GM12878 (cell line): ENCODE results near the gene HSD11B1. TPM values are rescaled to one million over a fixed set of nuclear protein-coding genes. Genes with fewer than 3 reads are reported as not detected.
A peak's percentile ranks its signal among the peaks of the same experiment; 100 is the strongest.

Experiments used
- ATAC-seq: fragments of 200-7000 bp; cut with Tn5 transposase; 3 replicates; pipeline ENCODE4 v1.9.1; 2020; ENCODE audit warnings: mild to moderate bottlenecking, moderate library complexity
- BruUV-seq: library from RNA; stranded (reverse); fragments of 400-500 nt; replicated peaks from 2 replicates; lab custom pipeline; 2021; lab: Mats Ljungman, UMichigan
- CTCF ChIA-PET: fragments of 300-600 bp; sonication (Branson Sonifier 250); formaldehyde crosslinking; extraction: SDS; loops from one replicate; lab custom pipeline; 2021; ENCODE audit warnings: inconsistent platforms; lab: Yijun Ruan, JAX
- POLR2A ChIA-PET: fragments of 350-600 bp; formaldehyde crosslinking; extraction: SDS; loops from one replicate; lab custom pipeline; 2021; ENCODE audit warnings: inconsistent platforms; lab: Charles Lee
- RAD21 ChIA-PET: fragments of 300-600 bp; sonication (Branson Sonifier 250); formaldehyde crosslinking; loops from one replicate; lab custom pipeline; 2023; ENCODE audit warnings: antibody characterized with exemption; ENCODE audit not compliant: unreplicated experiment; lab: Charles Lee
- SMC1A ChIA-PET: fragments of 300-600 bp; sonication (Branson Sonifier 250); formaldehyde crosslinking; loops from one replicate; lab custom pipeline; 2023; ENCODE audit not compliant: unreplicated experiment, uncharacterized antibody; lab: Charles Lee
- DNase-seq: peaks from one replicate; pipeline ENCODE4 v3.0.0-alpha.2; 2011; ENCODE audit warnings: low read depth, low spot score
- FAIRE-seq: peaks from 3 replicates; lab custom pipeline; 2011; peaks lifted over from hg19 to GRCh38; lab: Jason Lieb, UNC
- H2AFZ ChIP-seq: 2 replicates; pipeline ENCODE4 v1.6.0; 2011; ENCODE audit warnings: low read depth, low read length, control low read depth; ENCODE audit not compliant: control insufficient read depth
- H3K27ac ChIP-seq: 2 replicates; pipeline ENCODE4 v1.5.1; 2011; ENCODE audit warnings: control low read depth; ENCODE audit not compliant: control insufficient read depth, insufficient read depth
- H3K27me3 ChIP-seq, 2 experiments: replicated peaks in 1 of 2; 2 replicates each; pipeline versions ENCODE4 v1.6.0 to v1.6.1; 2011; ENCODE audit warnings: low read length in 1 of 2; ENCODE audit not compliant: control insufficient read depth in 2 of 2, insufficient read depth in 2 of 2
- H3K36me3 ChIP-seq, 2 experiments: 2 replicates each; pipeline ENCODE4 v1.5.1; 2011; ENCODE audit warnings: low read length in 1 of 2; ENCODE audit not compliant: control insufficient read depth in 2 of 2, insufficient read depth in 2 of 2
- H3K4me1 ChIP-seq: 2 replicates; pipeline ENCODE4 v1.6.1; 2011; ENCODE audit warnings: mild to moderate bottlenecking, low read length, moderate library complexity, mixed read lengths; ENCODE audit not compliant: control insufficient read depth, insufficient read depth
- H3K4me2 ChIP-seq: 2 replicates; pipeline ENCODE4 v1.6.0; 2011; ENCODE audit warnings: control low read depth; ENCODE audit not compliant: control insufficient read depth, insufficient read depth
- H3K4me3 ChIP-seq: fragments of 200-600 bp; sonication (generic); 2 replicates; pipeline ENCODE4 v1.5.1; 2016
- H3K79me2 ChIP-seq: 2 replicates; pipeline ENCODE4 v1.6.0; 2011; ENCODE audit warnings: low read length; ENCODE audit not compliant: control insufficient read depth, insufficient read depth
- H3K9ac ChIP-seq: 2 replicates; pipeline ENCODE4 v1.8.0; 2011; ENCODE audit warnings: low read length, control low read depth, mixed read lengths; ENCODE audit not compliant: control insufficient read depth, insufficient read depth
- H3K9me3 ChIP-seq: replicated peaks from 3 replicates; pipeline ENCODE4 v1.5.1; 2011; ENCODE audit warnings: mild to moderate bottlenecking, low read length; ENCODE audit not compliant: control insufficient read depth, insufficient read depth
- H4K20me1 ChIP-seq: 2 replicates; pipeline ENCODE4 v1.6.0; 2011; ENCODE audit not compliant: control insufficient read depth, insufficient read depth
- CEBPB ChIP-seq, 2 experiments: fragments of 150-350 bp in 1 of 2; IDR thresholded peaks; 2 replicates each; pipeline ENCODE4 v1.6.1; 2012 to 2014; ENCODE audit warnings: low read depth in 2 of 2, low read length in 2 of 2, borderline replicate concordance in 1 of 2, inconsistent platforms in 1 of 2
- EP300 ChIP-seq, 2 experiments: fragments of 150-350 bp in 1 of 2; IDR thresholded peaks; 2 replicates each; pipeline ENCODE4 v1.6.1; 2011 to 2012; ENCODE audit warnings: low read depth in 2 of 2, low read length in 2 of 2, borderline replicate concordance in 1 of 2, improper control_type of control experiment in 1 of 2, inconsistent platforms in 1 of 2; ENCODE audit not compliant: control insufficient read depth in 1 of 2
- ETV6 ChIP-seq, 2 experiments: fragments of 450-650 bp in 1 of 2; IDR thresholded peaks in 1 of 2; conservative IDR thresholded peaks in 1 of 2; 2 replicates each; pipeline ENCODE4 v1.6.1; 2014; ENCODE audit warnings: antibody characterized with exemption in 1 of 2, borderline replicate concordance in 1 of 2, low read depth in 1 of 2, mild to moderate bottlenecking in 1 of 2, moderate library complexity in 1 of 2
- GATAD2B ChIP-seq: fragments of 450-650 bp; conservative IDR thresholded peaks from 2 replicates; pipeline ENCODE4 v1.6.1; 2017; ENCODE audit warnings: low read depth, mild to moderate bottlenecking, moderate library complexity
- HSF1 ChIP-seq: fragments of 150-350 bp; IDR thresholded peaks from 2 replicates; pipeline ENCODE4 v1.6.1; 2014; ENCODE audit warnings: mild to moderate bottlenecking, low read depth, low read length
- MAX ChIP-seq: IDR thresholded peaks from 2 replicates; pipeline ENCODE4 v1.6.1; 2012; ENCODE audit warnings: low read depth, low read length, improper control_type of control experiment
- NFXL1 ChIP-seq: fragments of 450-650 bp; IDR thresholded peaks from 2 replicates; pipeline ENCODE4 v1.6.1; 2017; ENCODE audit warnings: antibody characterized with exemption, mild to moderate bottlenecking, borderline replicate concordance
- NFYA ChIP-seq: IDR thresholded peaks from 2 replicates; pipeline ENCODE4 v1.6.1; 2011; ENCODE audit warnings: low read depth, mild to moderate bottlenecking, low read length, improper control_type of control experiment, borderline replicate concordance
- PML ChIP-seq: IDR thresholded peaks from 2 replicates; pipeline ENCODE4 v1.6.1; 2012; ENCODE audit warnings: low read length, inconsistent platforms
- POLR2AphosphoS2 ChIP-seq: IDR thresholded peaks from 2 replicates; pipeline ENCODE4 v1.6.1; 2011; ENCODE audit warnings: low read depth, mild to moderate bottlenecking, low read length, improper control_type of control experiment, moderate library complexity
- RAD51 ChIP-seq: fragments of 450-650 bp; IDR thresholded peaks from 2 replicates; pipeline ENCODE4 v1.6.1; 2016; ENCODE audit warnings: moderate library complexity, mild to moderate bottlenecking, inconsistent platforms
- RFX5 ChIP-seq: IDR thresholded peaks from 2 replicates; pipeline ENCODE4 v1.6.1; 2011; ENCODE audit warnings: low read depth, low read length, improper control_type of control experiment
- SMC3 ChIP-seq: IDR thresholded peaks from 2 replicates; pipeline ENCODE4 v1.6.1; 2011; ENCODE audit warnings: low read length, improper control_type of control experiment, borderline replicate concordance
- TARDBP ChIP-seq: IDR thresholded peaks from 2 replicates; pipeline ENCODE4 v1.6.1; 2016; ENCODE audit warnings: borderline replicate concordance
- USF1 ChIP-seq: IDR thresholded peaks from 2 replicates; pipeline ENCODE4 v1.6.1; 2011; ENCODE audit warnings: borderline replicate concordance, low read depth, mild to moderate bottlenecking, moderate library complexity, mixed read lengths, low read length; ENCODE audit not compliant: insufficient read depth; ENCODE audit errors: extremely low read length
- USF2 ChIP-seq: IDR thresholded peaks from 2 replicates; pipeline ENCODE4 v1.6.1; 2011; ENCODE audit warnings: low read depth, low read length, improper control_type of control experiment, borderline replicate concordance
- YY1 ChIP-seq: IDR thresholded peaks from 2 replicates; pipeline ENCODE4 v1.6.1; 2011; ENCODE audit warnings: low read depth, mild to moderate bottlenecking, low read length
- ZNF622 ChIP-seq: fragments of 450-650 bp; IDR thresholded peaks from 2 replicates; pipeline ENCODE4 v1.6.1; 2017; ENCODE audit warnings: mild to moderate bottlenecking, inconsistent platforms
- WGBS: methylation state at CpG from one replicate; pipeline ENCODE4 v1.1.6; 2016; ENCODE audit warnings: low lambda C conversion rate; ENCODE audit not compliant: insufficient replicate concordance, insufficient coverage; ENCODE audit errors: missing lambda C conversion rate; 5-methylcytosine and 5-hydroxymethylcytosine counted together
- in situ Hi-C: fragments of 300-500 bp; cut with MboI; formaldehyde crosslinking; loops from 9 replicates; pipeline ENCODE4 v1.14.3; 2018; ENCODE audit warnings: mixed read lengths
- intact Hi-C: fragments of 100-400 bp; cut with micrococcal nuclease; formaldehyde crosslinking; loops from one replicate; pipeline ENCODE4 v1.14.2; 2022; ENCODE audit not compliant: unreplicated experiment
- polyA plus RNA-seq, 11 experiments: library from polyadenylated mRNA; depleted of rRNA in 4 of 11; unstranded in 6 of 11; stranded (reverse) in 5 of 11; fragments of >200 nt; fragmentation: Nextera tagmentation in 4 of 11; fragmentation: Illumina TruSeq in 1 of 11; extraction: Ambion mirVana in 4 of 11; extraction: Trizol in 1 of 11; gene quantifications; 1 replicate in 1 of 11; 2 replicates in 10 of 11; pipeline versions ENCODE4 v1.2.1 to v1.2.3, GENCODE V29; 2011 to 2016; ENCODE audit warnings: inconsistent platforms in 2 of 11, missing spikeins in 2 of 11, low read depth in 1 of 11
- total RNA-seq, 4 experiments: library from RNA; depleted of rRNA in 3 of 4; stranded (reverse); fragments of >200 nt in 3 of 4; fragmentation: Illumina TruSeq in 1 of 4; extraction: Trizol in 1 of 4; gene quantifications; 2 replicates each; pipeline versions ENCODE4 v1.2.1 to v1.2.3, GENCODE V29; 2013 to 2021

The HSD11B1 gene
- total and polyA plus RNA-seq, 10 of the 15 experiments (the other 5 are each of a cell fraction or from before 2014, with no cell fraction given) = 0.04 to 0.27 (median 0.15) TPM; not detected in 7

GRCh38 chr1:209751627-209752231 is 47.1 kb downstream of the HSD11B1 start:
- Histone ChIP-seq H3K9ac (peak overlapping the region; percentile 30; the same call in 1 of the 2 replicates), H3K36me3 (no peaks in the 10 kb centered on the region), H4K20me1 (no peaks in the 10 kb centered on the region), H3K4me3 (0 out of 2 replicates have a peak overlapping the region, but pooled peaks have one; percentile 11), H3K9me3 (no peaks in the 10 kb centered on the region), H3K4me2 (peak overlapping the region; percentile 86), H3K27ac (peak overlapping the region; percentile 87), H3K27me3 (no peaks in the 10 kb centered on the region), H3K79me2 (peaks cover 7% of the 10 kb centered on the region), H2AFZ (peak overlapping the region; percentile 59), H3K4me1 (peaks cover 58% of the 10 kb centered on the region)
- RAD21 ChIA-PET = interaction anchor here (0.8 to 12.6 kb wide), 9 partner anchors 16 to 182 kb away, joined by 3 to 188 read pairs (median 5); partner anchors contain the start of gene LAMB3
- in situ Hi-C loops = no loop called here
- FAIRE-seq (peak; percentile 94), ATAC-seq (peak; percentile 51), DNase-seq (peak; percentile 86)
- CTCF ChIA-PET = interaction anchor here (0.6 to 8.8 kb wide), 9 partner anchors 16 to 77 kb away, joined by 3 to 117 read pairs (median 4); partner anchors contain the start of gene G0S2
- under 1% methylated on average over 5 of the region's 5 CpGs for WGBS
- intact Hi-C loops = loop anchor here (1.0 to 10.0 kb wide), 2 partner anchors 17 to 583 kb away; no protein-coding TSS in a partner anchor
- no TSS peak for BruUV-seq
- SMC1A ChIA-PET = interaction anchor here (0.8 to 13.9 kb wide), 9 partner anchors 9 to 135 kb away, joined by 3 to 282 read pairs (median 4); no protein-coding TSS in a partner anchor
- POLR2A ChIA-PET = interaction anchor here (0.7 to 9.1 kb wide), 4 partner anchors 10 to 23 kb away, joined by 3 to 107 read pairs (median 3); no protein-coding TSS in a partner anchor
- no peak; the same call in 1 of the 2 replicates for TF ChIP-seq GATAD2B
- no peak for TF ChIP-seq USF2
- no peak for TF ChIP-seq POLR2AphosphoS2
- no peak for TF ChIP-seq RAD51
- peak; percentile 81 for TF ChIP-seq PML
- no peak for TF ChIP-seq NFYA
- no peak for TF ChIP-seq RFX5
- no peak for TF ChIP-seq USF1
- TF ChIP-seq YY1 = no peak
- 0 out of 2 replicates have a peak, but pooled peaks have one; percentile 31 for TF ChIP-seq MAX
- no peak for TF ChIP-seq TARDBP
- TF ChIP-seq CEBPB (IDR thresholded peaks at IDR 0.05; ENCODE audit: borderline replicate concordance in 1 of 2, low read depth in 2 of 2, low read length in 2 of 2) = peak in 1 of 2 experiments; percentile 82; a peak in 1 of 4 replicates
- no peak for TF ChIP-seq HSF1
- peak in 1 of 2 experiments; percentile 94; a peak in 2 of 4 replicates for TF ChIP-seq ETV6 (conservative IDR thresholded peaks at IDR 0.05 in 1 of 2, IDR thresholded peaks at IDR 0.05 in 1 of 2; ENCODE audit: borderline replicate concordance in 1 of 2, low read depth in 1 of 2)
- TF ChIP-seq SMC3 = no peak
- peak; percentile 71 to 86 for TF ChIP-seq EP300 (IDR thresholded peaks at IDR 0.05; ENCODE audit: borderline replicate concordance in 1 of 2, control insufficient read depth in 1 of 2, low read depth in 2 of 2, low read length in 2 of 2)
- TF ChIP-seq NFXL1 = no peak
- TF ChIP-seq ZNF622 = no peak
